ENCODE data around the gene SOWAHD.
"Not testable (repeated sequence)": the region's sequence is repeated elsewhere in the genome, so short reads cannot be mapped to it uniquely, and the experiment has no call there.

Gene SOWAHD

DNA sequence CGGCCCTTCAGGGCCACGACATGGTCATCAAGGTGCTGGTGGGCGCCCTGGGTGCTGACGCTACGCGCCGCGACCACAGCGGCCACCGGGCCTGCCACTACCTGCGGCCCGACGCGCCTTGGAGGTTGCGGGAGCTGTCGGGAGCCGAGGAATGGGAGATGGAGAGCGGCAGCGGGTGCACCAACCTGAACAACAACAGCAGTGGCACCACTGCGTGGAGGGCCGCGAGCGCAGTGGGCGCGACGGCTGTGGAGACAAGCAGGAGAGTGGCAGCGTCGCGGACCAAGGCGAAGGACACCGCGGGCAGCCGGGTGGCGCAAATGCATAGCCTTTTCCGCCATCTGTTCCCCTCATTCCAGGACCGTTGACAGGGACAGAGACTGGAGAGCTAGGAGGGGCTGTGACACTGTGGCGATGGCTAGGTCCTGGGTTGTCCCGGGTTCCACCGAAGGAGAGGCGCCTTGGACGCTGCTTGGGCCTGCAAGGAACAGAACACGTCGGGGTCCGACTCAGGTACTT, 919 bp downstream of the SOWAHD start:
- Histone ChIP-seq H3K4me1 (ENCODE audit: control insufficient read depth, insufficient read depth, low read length) (peaks cover 12% of the 10 kb centered on the region), H3K9me3 (replicated peaks; ENCODE audit: low read length) (no peaks in the 10 kb centered on the region), H3K27me3 (ENCODE audit: control insufficient read depth, insufficient read depth, low read length) (no peaks in the 10 kb centered on the region), H3K4me3 (ENCODE audit: low read length) (peak overlapping the region; percentile 61), H3K9ac (ENCODE audit: low read depth, low read length) (no peak overlapping the region), H3K4me2 (ENCODE audit: low read length) (peak overlapping the region; percentile 76), H3K36me3 (ENCODE audit: insufficient read depth, low read length) (no peaks in the 10 kb centered on the region)

DNA sequence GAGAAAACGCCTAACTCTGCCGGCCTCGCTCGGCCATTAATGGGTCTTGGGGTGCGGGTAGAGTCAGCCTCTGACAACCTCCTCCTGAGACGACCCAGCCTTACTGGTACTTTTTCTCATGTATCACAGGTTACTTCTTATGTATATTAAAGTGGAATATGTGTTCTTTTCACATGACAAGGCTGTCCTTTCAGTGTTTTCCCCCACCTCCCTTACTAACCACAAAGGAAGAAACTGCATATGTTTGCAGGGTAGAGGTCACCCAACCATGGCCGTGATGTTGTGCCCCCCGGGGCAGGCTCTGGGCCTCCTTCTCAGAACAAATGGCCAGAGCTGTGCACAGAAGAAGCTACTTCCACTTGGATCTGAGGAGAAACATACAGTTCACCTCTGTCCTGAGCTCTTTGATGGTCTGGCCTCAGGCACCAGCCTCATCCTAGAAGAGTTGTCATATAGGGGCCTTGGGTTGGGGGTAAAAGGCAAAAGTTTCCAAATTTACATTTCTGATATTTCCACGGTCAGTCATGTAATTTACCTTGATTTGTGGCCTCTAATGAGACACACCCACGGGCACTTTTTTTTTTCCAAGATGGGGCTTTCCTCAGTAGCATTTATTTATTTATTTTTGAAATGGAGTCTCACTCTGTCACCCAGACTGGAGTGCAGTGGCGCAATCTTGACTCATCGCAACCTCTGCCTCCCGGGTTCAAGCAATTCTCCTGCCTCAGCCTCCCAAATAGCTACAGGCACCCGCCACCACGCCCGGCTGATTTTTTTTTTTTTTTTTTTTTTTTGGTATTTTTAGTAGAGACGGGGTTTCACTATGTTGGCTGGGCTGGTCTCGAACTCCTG, 1.9 kb downstream of the SOWAHD start:
- no peak overlapping the region for H3K4me2 ChIP-seq (ENCODE audit: low read length)
- no peaks in the 10 kb centered on the region for H3K9me3 ChIP-seq (replicated peaks; ENCODE audit: low read length)
- H3K4me1 ChIP-seq (ENCODE audit: control insufficient read depth, insufficient read depth, low read length): peaks cover 12% of the 10 kb centered on the region
- H3K4me3 ChIP-seq (ENCODE audit: low read length): no peak overlapping the region
- no peaks in the 10 kb centered on the region for H3K27me3 ChIP-seq (ENCODE audit: control insufficient read depth, insufficient read depth, low read length)
- H3K9ac ChIP-seq (ENCODE audit: low read depth, low read length): no peak overlapping the region
- H3K36me3 ChIP-seq (ENCODE audit: insufficient read depth, low read length): no peaks in the 10 kb centered on the region

DNA sequence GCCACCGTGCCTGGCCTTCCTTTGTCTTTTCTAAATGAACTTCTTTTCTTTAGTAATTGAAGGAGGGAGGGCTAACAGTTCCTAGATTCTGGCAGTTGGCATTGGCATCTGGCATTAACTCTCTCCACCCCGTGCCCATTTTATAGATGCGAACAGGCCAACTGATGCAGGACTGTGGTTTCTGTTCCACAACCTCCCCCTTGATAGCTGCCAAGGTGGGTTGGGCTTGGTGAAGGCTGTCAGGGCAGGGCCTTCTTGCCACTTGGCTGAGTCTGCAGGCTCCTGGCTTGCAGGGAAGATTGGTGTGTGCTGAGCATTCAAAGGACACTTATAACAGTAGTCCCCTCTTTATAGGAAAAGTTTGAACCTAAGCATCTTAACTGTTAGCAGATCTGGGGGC, 4.3 kb downstream of the SOWAHD start:
- peak overlapping the region; percentile 51 for H3K4me2 ChIP-seq (ENCODE audit: low read length)
- H3K9ac ChIP-seq (ENCODE audit: low read depth, low read length): peak overlapping the region; percentile 18
- H3K4me3 ChIP-seq (ENCODE audit: low read length): no peak overlapping the region
- peaks cover 12% of the 10 kb centered on the region for H3K4me1 ChIP-seq (ENCODE audit: control insufficient read depth, insufficient read depth, low read length)
- no peaks in the 10 kb centered on the region for H3K36me3 ChIP-seq (ENCODE audit: insufficient read depth, low read length)
- no peaks in the 10 kb centered on the region for H3K27me3 ChIP-seq (ENCODE audit: control insufficient read depth, insufficient read depth, low read length)
- H3K9me3 ChIP-seq (replicated peaks; ENCODE audit: low read length): no peaks in the 10 kb centered on the region

DNA sequence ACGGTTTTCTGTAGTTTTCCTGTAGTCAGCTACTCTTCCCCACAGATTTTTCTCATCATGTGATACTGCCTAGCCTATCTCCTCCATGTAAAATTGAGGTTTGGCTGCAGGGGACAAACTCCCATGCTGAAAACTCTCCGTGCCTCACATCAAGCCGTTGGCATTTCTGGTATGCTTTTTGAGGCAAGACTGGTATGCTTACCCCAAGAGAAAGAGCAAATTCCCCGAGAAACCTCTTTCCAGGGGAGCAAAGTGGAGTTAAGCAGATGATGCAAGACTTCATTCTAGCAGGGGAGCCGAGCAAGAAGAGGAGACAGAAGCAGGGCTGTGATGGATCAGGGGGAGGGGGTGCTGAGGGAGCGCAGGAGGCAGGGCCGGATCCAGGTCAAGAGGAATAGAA, 4.8 kb downstream of the SOWAHD start:
- no peaks in the 10 kb centered on the region for H3K36me3 ChIP-seq (ENCODE audit: insufficient read depth, low read length)
- H3K9ac ChIP-seq (ENCODE audit: low read depth, low read length): peak overlapping the region; percentile 18
- H3K4me1 ChIP-seq (ENCODE audit: control insufficient read depth, insufficient read depth, low read length): peaks cover 12% of the 10 kb centered on the region
- H3K4me2 ChIP-seq (ENCODE audit: low read length): peak overlapping the region; percentile 51
- H3K27me3 ChIP-seq (ENCODE audit: control insufficient read depth, insufficient read depth, low read length): no peaks in the 10 kb centered on the region
- H3K4me3 ChIP-seq (ENCODE audit: low read length): no peak overlapping the region
- no peaks in the 10 kb centered on the region for H3K9me3 ChIP-seq (replicated peaks; ENCODE audit: low read length)

DNA sequence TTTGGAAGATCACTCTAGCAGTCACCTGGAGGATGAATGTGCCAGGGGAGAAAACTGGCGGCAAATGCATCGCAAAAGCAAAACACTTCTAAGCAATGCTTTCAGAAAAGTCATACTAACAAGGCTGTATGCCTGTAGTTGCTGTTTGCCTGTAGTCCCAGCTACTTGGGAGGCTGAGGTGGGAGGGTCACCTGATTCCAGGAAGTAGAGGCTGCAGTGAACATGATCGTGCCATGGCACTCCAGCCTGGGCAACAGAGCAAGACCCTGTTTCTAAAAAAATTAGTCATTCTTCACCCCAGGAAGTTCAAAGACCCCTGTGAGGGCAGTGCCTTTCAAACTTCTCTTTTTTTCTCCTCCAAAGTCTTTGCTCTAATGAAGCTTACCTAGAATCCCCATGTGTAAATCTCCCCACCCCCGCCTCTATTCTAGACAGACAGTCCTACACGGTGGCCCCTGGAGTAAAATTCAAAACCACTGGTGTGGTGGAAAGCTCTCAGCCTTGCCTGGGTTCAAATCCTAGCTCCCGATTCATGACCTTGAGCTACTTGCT, 5.5 kb downstream of the SOWAHD start:
- H3K4me2 ChIP-seq (ENCODE audit: low read length): peak overlapping the region; percentile 51
- H3K36me3 ChIP-seq (ENCODE audit: insufficient read depth, low read length): no peaks in the 10 kb centered on the region
- H3K4me3 ChIP-seq (ENCODE audit: low read length): no peak overlapping the region
- H3K4me1 ChIP-seq (ENCODE audit: control insufficient read depth, insufficient read depth, low read length): peaks cover 12% of the 10 kb centered on the region
- H3K9ac ChIP-seq (ENCODE audit: low read depth, low read length): no peak overlapping the region
- H3K27me3 ChIP-seq (ENCODE audit: control insufficient read depth, insufficient read depth, low read length): no peaks in the 10 kb centered on the region
- H3K9me3 ChIP-seq (replicated peaks; ENCODE audit: low read length): no peaks in the 10 kb centered on the region

DNA sequence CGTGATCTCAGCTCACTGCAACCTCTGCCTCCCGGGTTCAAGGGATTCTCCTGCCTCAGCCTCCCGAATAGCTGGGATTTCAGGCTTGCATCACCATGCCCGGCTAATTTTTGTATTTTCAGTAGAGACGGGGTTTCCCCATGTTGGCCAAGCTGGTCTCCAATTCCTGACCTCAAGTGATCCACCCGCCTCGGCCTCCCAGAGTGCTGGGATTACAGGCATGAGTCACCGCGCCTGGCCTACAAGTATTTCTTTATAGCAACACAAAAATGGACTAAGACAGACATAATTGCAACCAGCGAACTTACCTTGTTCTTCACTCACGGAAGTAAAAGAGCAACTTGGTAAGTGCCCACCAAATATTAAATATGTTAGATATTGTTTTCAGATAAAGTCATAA, 10.0 kb downstream of the SOWAHD start:
- not testable (repeated sequence) for H3K4me2 ChIP-seq (ENCODE audit: low read length); H3K9me3 ChIP-seq (replicated peaks; ENCODE audit: low read length); H3K27me3 ChIP-seq (ENCODE audit: control insufficient read depth, insufficient read depth, low read length); H3K9ac ChIP-seq (ENCODE audit: low read depth, low read length); H3K36me3 ChIP-seq (ENCODE audit: insufficient read depth, low read length); H3K4me1 ChIP-seq (ENCODE audit: control insufficient read depth, insufficient read depth, low read length); H3K4me3 ChIP-seq (ENCODE audit: low read length)

DNA sequence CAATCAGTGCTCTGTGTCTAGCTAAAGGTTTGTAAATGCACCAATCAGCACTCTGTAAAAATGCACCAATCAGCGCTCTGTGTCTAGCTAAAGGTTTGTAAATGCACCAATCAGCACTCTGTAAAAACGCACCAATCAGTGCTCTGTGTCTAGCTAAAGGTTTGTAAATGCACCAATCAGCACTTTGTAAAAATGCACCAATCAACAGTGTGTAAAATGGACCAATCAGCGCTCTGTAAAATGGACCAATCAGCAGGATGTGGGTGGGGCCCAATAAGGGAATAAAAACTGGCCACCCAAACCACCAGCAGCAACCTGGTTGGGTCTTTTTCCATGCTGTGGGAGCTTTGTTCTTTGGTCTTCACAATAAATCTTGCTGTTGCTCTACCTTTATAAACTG, 11.0 kb downstream of the SOWAHD start:
- H3K27me3 ChIP-seq (ENCODE audit: control insufficient read depth, insufficient read depth, low read length); H3K36me3 ChIP-seq (ENCODE audit: insufficient read depth, low read length): not testable (repeated sequence)

DNA sequence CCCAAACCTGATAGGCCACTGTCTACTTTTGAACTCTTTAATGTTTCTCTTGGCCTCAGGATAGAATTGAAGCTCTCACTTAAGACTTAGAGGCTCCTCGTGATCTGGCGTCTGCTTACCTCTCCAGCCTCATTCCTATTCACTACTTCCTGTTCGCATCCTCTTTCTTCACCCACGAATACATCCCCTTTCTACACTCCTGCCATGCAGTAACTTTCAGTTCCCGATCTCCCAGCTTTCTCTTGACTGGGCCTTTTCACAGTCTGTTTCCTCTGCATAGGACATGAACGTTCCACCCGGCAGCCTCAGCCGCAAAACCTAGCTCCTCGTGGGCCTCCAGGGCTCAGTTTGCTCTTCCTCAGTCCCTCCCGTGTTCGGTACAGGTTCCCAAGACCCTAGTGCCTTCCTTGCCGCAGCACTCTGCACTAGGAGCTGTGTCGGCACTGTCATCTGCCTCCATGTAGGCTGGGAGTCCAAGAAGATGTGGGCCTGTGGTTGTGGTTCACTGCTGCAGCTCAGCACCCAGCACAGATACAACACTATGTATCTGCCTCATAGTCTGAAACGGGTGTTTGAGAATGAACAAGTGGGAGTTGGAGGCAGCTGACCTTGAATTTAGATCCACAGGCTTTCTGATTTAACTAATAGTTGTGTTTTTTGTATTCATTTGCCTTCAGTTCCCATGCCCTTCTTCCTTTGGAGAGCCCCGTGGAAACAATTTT, 17.3 kb downstream of the SOWAHD start:
- H3K36me3 ChIP-seq (ENCODE audit: insufficient read depth, low read length): no peaks in the 10 kb centered on the region
- H3K9me3 ChIP-seq (replicated peaks; ENCODE audit: low read length): no peaks in the 10 kb centered on the region
- H3K27me3 ChIP-seq (ENCODE audit: control insufficient read depth, insufficient read depth, low read length): no peaks in the 10 kb centered on the region
- H3K4me1 ChIP-seq (ENCODE audit: control insufficient read depth, insufficient read depth, low read length): no peaks in the 10 kb centered on the region
- H3K4me2 ChIP-seq (ENCODE audit: low read length): no peak overlapping the region
- H3K4me3 ChIP-seq (ENCODE audit: low read length): no peak overlapping the region
- H3K9ac ChIP-seq (ENCODE audit: low read depth, low read length): no peak overlapping the region

More for the DNA sequence above, 11.0 kb downstream of the SOWAHD start:
- H3K4me3 ChIP-seq (ENCODE audit: low read length); H3K4me1 ChIP-seq (ENCODE audit: control insufficient read depth, insufficient read depth, low read length); H3K4me2 ChIP-seq (ENCODE audit: low read length); H3K9me3 ChIP-seq (replicated peaks; ENCODE audit: low read length); H3K9ac ChIP-seq (ENCODE audit: low read depth, low read length): not testable (repeated sequence)

DNA sequence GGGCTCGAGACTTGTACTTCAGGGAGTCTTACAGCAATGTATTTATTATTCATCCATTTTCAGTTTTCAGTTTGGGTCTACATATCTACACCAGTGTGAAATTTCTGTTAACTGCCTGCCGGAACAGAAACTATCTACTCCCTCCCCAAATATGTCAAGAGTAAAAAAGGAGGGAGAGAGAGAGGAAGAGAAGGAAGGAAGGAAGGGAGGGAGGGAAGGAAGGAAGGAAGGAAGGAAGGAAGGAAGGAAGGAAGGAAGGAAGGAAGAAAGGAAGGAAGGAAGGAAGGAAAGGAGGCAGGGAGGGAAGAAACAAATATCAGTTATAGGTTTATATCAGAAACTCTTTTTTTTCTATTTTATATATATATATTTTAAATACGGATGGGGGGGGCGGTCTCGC, 20.4 kb downstream of the SOWAHD start:
- Histone ChIP-seq H3K4me3 (ENCODE audit: low read length) (no peak overlapping the region), H3K9ac (ENCODE audit: low read depth, low read length) (no peak overlapping the region), H3K36me3 (ENCODE audit: insufficient read depth, low read length) (no peaks in the 10 kb centered on the region), H3K9me3 (replicated peaks; ENCODE audit: low read length) (no peaks in the 10 kb centered on the region), H3K27me3 (ENCODE audit: control insufficient read depth, insufficient read depth, low read length) (no peaks in the 10 kb centered on the region), H3K4me2 (ENCODE audit: low read length) (no peak overlapping the region), H3K4me1 (ENCODE audit: control insufficient read depth, insufficient read depth, low read length) (no peaks in the 10 kb centered on the region)

DNA sequence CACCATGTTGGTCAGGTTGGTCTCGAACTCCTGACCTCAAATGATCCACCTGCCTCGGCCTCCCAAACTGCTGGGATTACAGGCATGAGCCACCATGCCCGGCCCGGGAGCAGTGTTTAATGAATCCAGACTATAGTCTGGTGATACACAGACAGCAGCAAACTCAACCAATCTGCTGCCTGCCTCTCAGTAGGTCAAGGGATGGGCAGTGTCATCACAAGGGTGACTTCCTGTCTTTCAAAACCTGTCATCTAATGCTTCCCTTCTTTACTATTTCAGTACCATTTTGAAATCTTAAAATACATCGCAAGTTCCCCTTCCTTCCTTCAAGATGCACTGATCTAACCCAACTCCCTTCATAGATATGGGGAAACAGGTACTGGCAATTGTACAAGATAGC, 24.6 kb downstream of the SOWAHD start:
- no peak overlapping the region for H3K9ac ChIP-seq (ENCODE audit: low read depth, low read length)
- no peak overlapping the region for H3K4me2 ChIP-seq (ENCODE audit: low read length)
- H3K4me3 ChIP-seq (ENCODE audit: low read length): no peak overlapping the region
- H3K36me3 ChIP-seq (ENCODE audit: insufficient read depth, low read length): peaks cover 27% of the 10 kb centered on the region
- no peaks in the 10 kb centered on the region for H3K9me3 ChIP-seq (replicated peaks; ENCODE audit: low read length)
- H3K27me3 ChIP-seq (ENCODE audit: control insufficient read depth, insufficient read depth, low read length): no peaks in the 10 kb centered on the region
- H3K4me1 ChIP-seq (ENCODE audit: control insufficient read depth, insufficient read depth, low read length): peaks cover 9% of the 10 kb centered on the region

DNA sequence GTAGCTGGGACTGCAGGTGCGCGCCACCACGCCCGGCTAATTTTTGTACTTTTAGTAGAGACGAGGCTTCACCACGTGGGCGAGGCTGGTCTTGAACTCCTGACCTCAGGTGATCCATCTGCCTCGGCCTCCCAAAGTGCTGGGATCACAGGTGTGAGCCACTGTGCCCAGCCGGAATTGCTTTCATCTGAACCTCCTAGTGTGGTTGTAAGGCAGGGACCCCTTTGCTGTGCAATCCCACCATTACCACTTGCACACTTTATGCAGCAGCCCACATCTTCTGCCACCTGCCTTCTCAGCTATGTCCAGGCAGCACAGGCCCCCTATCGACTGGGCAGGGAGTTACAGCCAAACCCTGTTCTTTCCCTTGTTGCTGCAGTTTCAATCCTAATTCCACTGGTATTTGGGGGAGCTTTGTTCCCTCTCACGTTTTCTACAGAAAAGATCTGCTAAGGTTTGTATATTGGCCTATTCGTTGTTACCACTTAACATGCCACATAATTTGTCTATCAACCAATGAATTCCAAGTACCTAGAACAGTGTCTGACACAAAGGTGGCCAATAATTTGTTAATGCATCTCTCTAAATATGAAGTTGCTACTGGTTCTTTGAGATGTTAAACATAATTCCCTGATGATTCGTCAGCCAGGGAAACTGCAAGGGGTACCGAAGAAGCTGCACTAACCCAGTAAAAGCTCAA, 26.5 kb downstream of the SOWAHD start:
- Histone ChIP-seq H3K36me3 (ENCODE audit: insufficient read depth, low read length) (peaks cover 37% of the 10 kb centered on the region), H3K9ac (ENCODE audit: low read depth, low read length) (no peak overlapping the region), H3K4me2 (ENCODE audit: low read length) (no peak overlapping the region), H3K27me3 (ENCODE audit: control insufficient read depth, insufficient read depth, low read length) (no peaks in the 10 kb centered on the region), H3K9me3 (replicated peaks; ENCODE audit: low read length) (no peaks in the 10 kb centered on the region), H3K4me1 (ENCODE audit: control insufficient read depth, insufficient read depth, low read length) (peaks cover 15% of the 10 kb centered on the region), H3K4me3 (ENCODE audit: low read length) (no peak overlapping the region)

Data from skeletal muscle satellite cell (primary cell).